ENCODE results near the gene LINC00237. TPM values are rescaled to one million over a fixed set of nuclear protein-coding genes. Genes with fewer than 3 reads are reported as not detected.

LINC00237 gene
- total RNA-seq, 2 donors from 2014 or later, result not detected

- H3K27ac ChIP-seq, result no peak overlapping the region
- no peak overlapping the region for H3K4me3 ChIP-seq
- no peaks in the 10 kb centered on the region for H3K4me1 ChIP-seq (ENCODE audit: control insufficient read depth in 1 of 2, low read depth in 2 of 2)
- H3K27me3 ChIP-seq (replicated peaks; ENCODE audit: insufficient read depth), result no peaks in the 10 kb centered on the region
- H3K9me3 ChIP-seq, result no peaks in the 10 kb centered on the region
- no peak for TF ChIP-seq CTCF (IDR thresholded peaks at IDR 0.05)
- no peaks in the 10 kb centered on the region for H3K36me3 ChIP-seq
- ATAC-seq (ENCODE audit: insufficient number of reproducible peaks, low FRiP score, low read depth) (no peak), DNase-seq (ENCODE audit: low spot score) (no peak)
These were observed 42.9 kb downstream of the LINC00237 start for GRCh38 chr20:21063276-21063675.

- no peak for ATAC-seq (ENCODE audit: insufficient number of reproducible peaks, low FRiP score, low read depth)
- H3K27me3 ChIP-seq (replicated peaks; ENCODE audit: insufficient read depth), result no peaks in the 10 kb centered on the region
- H3K9me3 ChIP-seq, result no peaks in the 10 kb centered on the region
- no peak for DNase-seq (ENCODE audit: low spot score)
- no peaks in the 10 kb centered on the region for H3K4me1 ChIP-seq (ENCODE audit: control insufficient read depth in 1 of 2, low read depth in 2 of 2)
- no peaks in the 10 kb centered on the region for H3K36me3 ChIP-seq
- no peak for TF ChIP-seq CTCF (IDR thresholded peaks at IDR 0.05)
- H3K27ac ChIP-seq, result no peak overlapping the region
- H3K4me3 ChIP-seq, result no peak overlapping the region
These were observed 53.0 kb downstream of the LINC00237 start for GRCh38 chr20:21053002-21053762.

GRCh38 chr20:21052686-21053001, 53.5 kb downstream of the LINC00237 start:
- ATAC-seq (ENCODE audit: insufficient number of reproducible peaks, low FRiP score, low read depth) (no peak), DNase-seq (ENCODE audit: low spot score) (no peak)
- Histone ChIP-seq H3K9me3 (no peaks in the 10 kb centered on the region), H3K27me3 (replicated peaks; ENCODE audit: insufficient read depth) (no peaks in the 10 kb centered on the region), H3K36me3 (no peaks in the 10 kb centered on the region), H3K4me1 (ENCODE audit: control insufficient read depth in 1 of 2, low read depth in 2 of 2) (no peaks in the 10 kb centered on the region), H3K27ac (no peak overlapping the region), H3K4me3 (no peak overlapping the region)
- no peak for TF ChIP-seq CTCF (IDR thresholded peaks at IDR 0.05)

GRCh38 chr20:21052241-21052640, 53.9 kb downstream of the LINC00237 start:
- H3K27me3 ChIP-seq (replicated peaks; ENCODE audit: insufficient read depth), result no peaks in the 10 kb centered on the region
- H3K27ac ChIP-seq, result no peak overlapping the region
- no peaks in the 10 kb centered on the region for H3K4me1 ChIP-seq (ENCODE audit: control insufficient read depth in 1 of 2, low read depth in 2 of 2)
- TF ChIP-seq CTCF (IDR thresholded peaks at IDR 0.05), result no peak
- H3K36me3 ChIP-seq, result no peaks in the 10 kb centered on the region
- no peak for DNase-seq (ENCODE audit: low spot score)
- H3K9me3 ChIP-seq, result no peaks in the 10 kb centered on the region
- no peak for ATAC-seq (ENCODE audit: insufficient number of reproducible peaks, low FRiP score, low read depth)
- no peak overlapping the region for H3K4me3 ChIP-seq

- no peak for DNase-seq (ENCODE audit: low spot score)
- no peak overlapping the region for H3K27ac ChIP-seq
- no peaks in the 10 kb centered on the region for H3K36me3 ChIP-seq
- H3K4me1 ChIP-seq (ENCODE audit: control insufficient read depth in 1 of 2, low read depth in 2 of 2), result no peaks in the 10 kb centered on the region
- no peak overlapping the region for H3K4me3 ChIP-seq
- no peak for ATAC-seq (ENCODE audit: insufficient number of reproducible peaks, low FRiP score, low read depth)
- H3K27me3 ChIP-seq (replicated peaks; ENCODE audit: insufficient read depth), result no peaks in the 10 kb centered on the region
- no peak for TF ChIP-seq CTCF (IDR thresholded peaks at IDR 0.05)
- no peaks in the 10 kb centered on the region for H3K9me3 ChIP-seq
These were observed 55.4 kb downstream of the LINC00237 start for GRCh38 chr20:21050710-21051109.
